K562 (cell line): ENCODE measurements around the gene PHPT1. TPM values are rescaled to one million over a fixed set of nuclear protein-coding genes. Genes with fewer than 3 reads are reported as not detected.

Experiments used
- ATF4 ChIP-seq: fragments of 450-650 bp; formaldehyde crosslinking; IDR thresholded peaks from 2 replicates; pipeline ENCODE4 v1.4.0; 2022; ENCODE audit warnings: mild to moderate bottlenecking, moderate library complexity
- ELK3 ChIP-seq: fragments of 450-650 bp; formaldehyde crosslinking; IDR thresholded peaks from 2 replicates; pipeline ENCODE4 v1.4.0; 2020; ENCODE audit warnings: mild to moderate bottlenecking
- HDAC1 ChIP-seq, 2 experiments: fragments of 450-650 bp; IDR thresholded peaks; 2 replicates each; pipeline ENCODE4 v1.6.1; 2016 to 2017; ENCODE audit warnings: inconsistent platforms in 1 of 2, mild to moderate bottlenecking in 1 of 2, moderate library complexity in 1 of 2
- HNRNPH1 ChIP-seq: fragments of 200-400 bp; formaldehyde crosslinking; optimal IDR thresholded peaks from 2 replicates; pipeline ENCODE3; 2017; ENCODE audit warnings: low read depth, mild to moderate bottlenecking, low read length, moderate library complexity
- MITF ChIP-seq: IDR thresholded peaks from 2 replicates; pipeline ENCODE4 v1.6.1; 2014; ENCODE audit warnings: antibody characterized with exemption
- SMAD4 ChIP-seq: fragments of 250-450 bp; sonication (Bioruptor Pico); conservative IDR thresholded peaks from 2 replicates; pipeline ENCODE4 v1.8.0; 2021; ENCODE audit warnings: inconsistent platforms, mild to moderate bottlenecking, moderate library complexity
- SUPT5H ChIP-seq: fragments of 450-650 bp; IDR thresholded peaks from 2 replicates; pipeline ENCODE4 v1.6.1; 2016
- USF1 ChIP-seq: sonication (generic); formaldehyde crosslinking; IDR thresholded peaks from 2 replicates; pipeline ENCODE4 v1.9.0; 2022; ENCODE audit warnings: mild to moderate bottlenecking, missing genetic modification reagents
- VEZF1 ChIP-seq: fragments of 200-800 bp; sonication (Bioruptor generic); IDR thresholded peaks from 2 replicates; pipeline ENCODE4 v1.6.1; 2017; ENCODE audit warnings: missing genetic modification characterization, missing compliant biosample characterization
- ZBTB8A ChIP-seq: fragments of 450-650 bp; IDR thresholded peaks from 2 replicates; pipeline ENCODE4 v1.6.1; 2018; ENCODE audit warnings: mild to moderate bottlenecking, moderate library complexity; ENCODE audit not compliant: partially characterized antibody
- ZNF518B ChIP-seq: fragments of 250-450 bp; sonication (Bioruptor Pico); IDR thresholded peaks from 2 replicates; pipeline ENCODE4 v1.5.0; 2021; ENCODE audit warnings: mild to moderate bottlenecking, moderate library complexity
- ZNF655 ChIP-seq: fragments of 250-450 bp; sonication (Bioruptor Pico); IDR thresholded peaks from 2 replicates; pipeline ENCODE4 v1.5.0; 2021
- ZNF699 ChIP-seq: fragments of 250-450 bp; sonication (Bioruptor Pico); IDR thresholded peaks from 2 replicates; pipeline ENCODE4 v1.8.0; 2021; ENCODE audit warnings: mild to moderate bottlenecking, moderate library complexity; ENCODE audit not compliant: insufficient replicate concordance
- ZNF79 ChIP-seq: fragments of 250-450 bp; sonication (Bioruptor Pico); IDR thresholded peaks from 2 replicates; pipeline ENCODE4 v1.4.0; 2020; ENCODE audit warnings: low read depth, mild to moderate bottlenecking, moderate library complexity
- polyA plus RNA-seq, 8 experiments: library from polyadenylated mRNA; depleted of rRNA in 4 of 8; stranded (reverse) in 5 of 8; unstranded in 3 of 8; fragments of >200 nt; fragmentation: Nextera tagmentation in 2 of 8; fragmentation: Illumina TruSeq in 1 of 8; extraction: Ambion mirVana in 2 of 8; extraction: Trizol in 1 of 8; gene quantifications; 2 replicates each; pipeline versions ENCODE4 v1.2.1 to v1.2.3, GENCODE V29; 2011 to 2014; ENCODE audit warnings: inconsistent platforms in 1 of 8, missing spikeins in 1 of 8
- total RNA-seq, 7 experiments: library from RNA; depleted of rRNA in 6 of 7; stranded (reverse); fragments of >200 nt in 6 of 7; fragmentation: Illumina TruSeq in 2 of 7; extraction: Trizol in 2 of 7; gene quantifications; 2 replicates each; pipeline versions ENCODE4 v1.2.1 to v1.2.3, GENCODE V29; 2011 to 2021; ENCODE audit warnings: low replicate concordance in 1 of 7

PHPT1 gene
- total and polyA plus RNA-seq, 9 of the 15 experiments (the other 6 are each of a cell fraction or from before 2014, with no cell fraction given): 20.9 to 166 (median 129) TPM

GRCh38 chr9:136885950-136886578, 36.9 kb downstream of the PHPT1 start, which contains the start of gene TRAF2 (continued):
- TF ChIP-seq SUPT5H: peak; percentile 88
- no peak; the same call in 1 of the 2 replicates for TF ChIP-seq VEZF1 (CRISPR knock-in tag)
- TF ChIP-seq HNRNPH1: no peak
- TF ChIP-seq ELK3 (CRISPR knock-in tag): no peak
- TF ChIP-seq ZNF518B: no peak
- no peak for TF ChIP-seq ZNF699 (CRISPR knock-in tag)
- TF ChIP-seq ATF4 (CRISPR knock-in tag): peak; percentile 55
- TF ChIP-seq MITF: no peak
- peak in 1 of 2 experiments; percentile 72; a peak in 2 of 4 replicates for TF ChIP-seq HDAC1 (IDR thresholded peaks at IDR 0.05)
- no peak; the same call in 1 of the 2 replicates for TF ChIP-seq USF1 (CRISPR knock-in tag)
- no peak for TF ChIP-seq ZNF655 (CRISPR knock-in tag)
- TF ChIP-seq ZNF79 (CRISPR knock-in tag): no peak
- TF ChIP-seq ZBTB8A: no peak
- peak; percentile 49; the same call in 1 of the 2 replicates for TF ChIP-seq SMAD4 (CRISPR knock-in tag)
